ENCODE data around the gene C19orf33. TPM values are rescaled to one million over a fixed set of nuclear protein-coding genes. Genes with fewer than 3 reads are reported as not detected.

C19orf33 gene
- total RNA-seq, 2 donors from 2014 or later = 111 to 159 TPM

DNA sequence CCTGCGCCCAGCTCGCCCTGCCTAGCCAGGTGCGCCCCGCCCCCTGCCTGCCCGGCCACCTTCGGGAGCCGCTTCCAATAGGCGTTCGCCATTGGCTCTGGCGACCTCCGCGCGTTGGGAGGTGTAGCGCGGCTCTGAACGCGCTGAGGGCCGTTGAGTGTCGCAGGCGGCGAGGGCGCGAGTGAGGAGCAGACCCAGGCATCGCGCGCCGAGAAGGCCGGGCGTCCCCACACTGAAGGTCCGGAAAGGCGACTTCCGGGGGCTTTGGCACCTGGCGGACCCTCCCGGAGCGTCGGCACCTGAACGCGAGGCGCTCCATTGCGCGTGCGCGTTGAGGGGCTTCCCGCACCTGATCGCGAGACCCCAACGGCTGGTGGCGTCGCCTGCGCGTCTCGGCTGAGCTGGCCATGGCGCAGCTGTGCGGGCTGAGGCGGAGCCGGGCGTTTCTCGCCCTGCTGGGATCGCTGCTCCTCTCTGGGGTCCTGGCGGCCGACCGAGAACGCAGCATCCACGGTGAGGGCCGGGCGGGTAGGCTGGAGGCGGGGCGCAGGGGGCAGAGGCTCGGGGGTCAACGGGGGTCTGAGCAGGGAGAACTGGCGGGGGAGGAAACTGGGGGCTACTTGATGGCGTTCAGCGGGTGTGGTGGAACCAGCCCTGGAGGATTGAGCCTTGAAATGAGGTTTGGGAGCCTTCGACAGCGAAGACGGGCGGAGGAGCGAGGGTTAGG lies 39.4 kb upstream of the C19orf33 start, which contains the start of gene SPINT2:
TSS of gene SPINT2 (plus strand) at position 88 of the 727 bp plus-strand sequence. CDS start at position 408, 320 bp downstream.
- no peaks in the 10 kb centered on the region for H3K27me3 ChIP-seq
- intact Hi-C loops (cut with DNase I) = no loop called here
- no peaks in the 10 kb centered on the region for H3K36me3 ChIP-seq
- no peak for DNase-seq
- H3K9ac ChIP-seq (ENCODE audit: low read depth in 2 of 2, low read length in 2 of 2) = peak within 1 kb of the TSS; percentile 98
- no peaks in the 10 kb centered on the region for H3K9me3 ChIP-seq
- TF ChIP-seq, protein P1, sequence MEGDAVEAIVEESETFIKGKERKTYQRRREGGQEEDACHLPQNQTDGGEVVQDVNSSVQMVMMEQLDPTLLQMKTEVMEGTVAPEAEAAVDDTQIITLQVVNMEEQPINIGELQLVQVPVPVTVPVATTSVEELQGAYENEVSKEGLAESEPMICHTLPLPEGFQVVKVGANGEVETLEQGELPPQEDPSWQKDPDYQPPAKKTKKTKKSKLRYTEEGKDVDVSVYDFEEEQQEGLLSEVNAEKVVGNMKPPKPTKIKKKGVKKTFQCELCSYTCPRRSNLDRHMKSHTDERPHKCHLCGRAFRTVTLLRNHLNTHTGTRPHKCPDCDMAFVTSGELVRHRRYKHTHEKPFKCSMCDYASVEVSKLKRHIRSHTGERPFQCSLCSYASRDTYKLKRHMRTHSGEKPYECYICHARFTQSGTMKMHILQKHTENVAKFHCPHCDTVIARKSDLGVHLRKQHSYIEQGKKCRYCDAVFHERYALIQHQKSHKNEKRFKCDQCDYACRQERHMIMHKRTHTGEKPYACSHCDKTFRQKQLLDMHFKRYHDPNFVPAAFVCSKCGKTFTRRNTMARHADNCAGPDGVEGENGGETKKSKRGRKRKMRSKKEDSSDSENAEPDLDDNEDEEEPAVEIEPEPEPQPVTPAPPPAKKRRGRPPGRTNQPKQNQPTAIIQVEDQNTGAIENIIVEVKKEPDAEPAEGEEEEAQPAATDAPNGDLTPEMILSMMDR (IDR thresholded peaks at IDR 0.05) = no peak
- peaks cover 5% of the 10 kb centered on the region for H3K4me1 ChIP-seq
- peak within 1 kb of the TSS; percentile 93 for H3K27ac ChIP-seq
- peak within 1 kb of the TSS; percentile 74 for H3K4me3 ChIP-seq

GRCh38 chr19:38265213-38265861 lies 38.7 kb upstream of the C19orf33 start:
- H3K9me3 ChIP-seq = no peaks in the 10 kb centered on the region
- H3K4me1 ChIP-seq = peaks cover 5% of the 10 kb centered on the region
- intact Hi-C loops (cut with DNase I) = no loop called here
- peak overlapping the region; percentile 74 for H3K4me3 ChIP-seq
- H3K36me3 ChIP-seq = no peaks in the 10 kb centered on the region
- peak; percentile 68 for DNase-seq
- H3K9ac ChIP-seq (ENCODE audit: low read depth in 2 of 2, low read length in 2 of 2) = peak overlapping the region; percentile 98
- TF ChIP-seq, protein P1 (IDR thresholded peaks at IDR 0.05) = no peak
- H3K27me3 ChIP-seq = no peaks in the 10 kb centered on the region
- peak overlapping the region; percentile 93 for H3K27ac ChIP-seq

DNA sequence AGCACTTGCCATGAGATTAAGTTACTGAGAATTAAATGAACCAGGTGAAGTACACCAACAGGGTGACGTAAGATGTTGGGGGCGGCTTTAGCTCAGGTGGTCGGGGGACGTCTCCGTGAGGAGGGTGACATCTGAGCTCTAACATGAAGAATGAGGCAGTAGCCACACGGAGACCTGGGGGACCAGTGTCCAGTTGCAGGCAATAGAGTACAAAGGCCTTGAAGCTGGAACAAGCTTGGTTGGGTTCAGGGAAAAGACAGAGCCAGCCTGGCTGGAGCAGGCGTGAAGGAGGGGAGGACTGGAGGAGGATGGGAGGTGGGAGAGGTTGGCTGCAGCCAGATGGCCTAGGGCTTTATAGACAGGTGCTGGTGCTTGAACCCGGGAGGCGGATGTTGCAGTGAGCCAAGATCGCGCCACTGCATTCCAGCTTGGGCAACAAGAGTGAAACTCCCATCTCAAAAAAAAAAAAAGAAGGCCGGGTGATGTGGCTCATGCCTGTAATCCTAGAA lies 38.1 kb upstream of the C19orf33 start:
- Histone ChIP-seq H3K9me3 (no peaks in the 10 kb centered on the region), H3K4me3 (peak overlapping the region; percentile 74), H3K36me3 (no peaks in the 10 kb centered on the region), H3K9ac (ENCODE audit: low read depth in 2 of 2, low read length in 2 of 2) (peak overlapping the region; percentile 98), H3K4me1 (peaks cover 7% of the 10 kb centered on the region), H3K27me3 (no peaks in the 10 kb centered on the region), H3K27ac (peak overlapping the region; percentile 93)
- intact Hi-C loops (cut with DNase I) = no loop called here
- peak; percentile 39 for DNase-seq
- TF ChIP-seq, protein P1 (IDR thresholded peaks at IDR 0.05) = no peak

- TF ChIP-seq, protein P1 (IDR thresholded peaks at IDR 0.05) = no peak
- Histone ChIP-seq H3K9ac (ENCODE audit: low read depth in 2 of 2, low read length in 2 of 2) (peak overlapping the region; percentile 98), H3K4me1 (peaks cover 17% of the 10 kb centered on the region), H3K9me3 (no peaks in the 10 kb centered on the region), H3K36me3 (no peaks in the 10 kb centered on the region), H3K27me3 (no peaks in the 10 kb centered on the region), H3K27ac (peak overlapping the region; percentile 93), H3K4me3 (peak overlapping the region; percentile 74)
- intact Hi-C loops (cut with DNase I) = no loop called here
- peak; percentile 70 for DNase-seq
Observed at GRCh38 chr19:38266981-38267597, 37.0 kb upstream of the C19orf33 start.

GRCh38 chr19:38267761-38268483 lies 36.1 kb upstream of the C19orf33 start:
- intact Hi-C loops (cut with DNase I) = no loop called here
- DNase-seq = peak; percentile 72
- peaks cover 23% of the 10 kb centered on the region for H3K4me1 ChIP-seq
- no peaks in the 10 kb centered on the region for H3K27me3 ChIP-seq
- no peaks in the 10 kb centered on the region for H3K9me3 ChIP-seq
- H3K4me3 ChIP-seq = peak overlapping the region; percentile 12
- H3K9ac ChIP-seq (ENCODE audit: low read depth in 2 of 2, low read length in 2 of 2) = peak overlapping the region; percentile 17 to 98
- TF ChIP-seq, protein P1 (IDR thresholded peaks at IDR 0.05) = no peak
- H3K27ac ChIP-seq = peak overlapping the region; percentile 93
- H3K36me3 ChIP-seq = no peaks in the 10 kb centered on the region

All from colonic mucosa (tissue), 4 donors.